ENCODE data around the gene USP36.

USP36 gene

GRCh38 chr17:78771758-78772382 is 68.7 kb downstream of the USP36 start:
- TF ChIP-seq, protein P1, sequence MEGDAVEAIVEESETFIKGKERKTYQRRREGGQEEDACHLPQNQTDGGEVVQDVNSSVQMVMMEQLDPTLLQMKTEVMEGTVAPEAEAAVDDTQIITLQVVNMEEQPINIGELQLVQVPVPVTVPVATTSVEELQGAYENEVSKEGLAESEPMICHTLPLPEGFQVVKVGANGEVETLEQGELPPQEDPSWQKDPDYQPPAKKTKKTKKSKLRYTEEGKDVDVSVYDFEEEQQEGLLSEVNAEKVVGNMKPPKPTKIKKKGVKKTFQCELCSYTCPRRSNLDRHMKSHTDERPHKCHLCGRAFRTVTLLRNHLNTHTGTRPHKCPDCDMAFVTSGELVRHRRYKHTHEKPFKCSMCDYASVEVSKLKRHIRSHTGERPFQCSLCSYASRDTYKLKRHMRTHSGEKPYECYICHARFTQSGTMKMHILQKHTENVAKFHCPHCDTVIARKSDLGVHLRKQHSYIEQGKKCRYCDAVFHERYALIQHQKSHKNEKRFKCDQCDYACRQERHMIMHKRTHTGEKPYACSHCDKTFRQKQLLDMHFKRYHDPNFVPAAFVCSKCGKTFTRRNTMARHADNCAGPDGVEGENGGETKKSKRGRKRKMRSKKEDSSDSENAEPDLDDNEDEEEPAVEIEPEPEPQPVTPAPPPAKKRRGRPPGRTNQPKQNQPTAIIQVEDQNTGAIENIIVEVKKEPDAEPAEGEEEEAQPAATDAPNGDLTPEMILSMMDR (IDR thresholded peaks at IDR 0.05; ENCODE audit: insufficient read depth, low read depth, low read length, missing control alignments): no peak
- no peak overlapping the region for H3K4me3 ChIP-seq (ENCODE audit: low read length)
- no peak for DNase-seq (ENCODE audit: low read depth)

GRCh38 chr17:78769196-78769773 is 71.3 kb downstream of the USP36 start:
- TF ChIP-seq, protein P1 (IDR thresholded peaks at IDR 0.05; ENCODE audit: insufficient read depth, low read depth, low read length, missing control alignments): peak; percentile 36
- no peak for DNase-seq (ENCODE audit: low read depth)
- H3K4me3 ChIP-seq (ENCODE audit: low read length): no peak overlapping the region

GRCh38 chr17:78767806-78768205 is 72.8 kb downstream of the USP36 start:
- H3K4me3 ChIP-seq (ENCODE audit: low read length): no peak overlapping the region
- DNase-seq (ENCODE audit: low read depth): no peak
- TF ChIP-seq, protein P1 (IDR thresholded peaks at IDR 0.05; ENCODE audit: insufficient read depth, low read depth, low read length, missing control alignments): no peak

DNA sequence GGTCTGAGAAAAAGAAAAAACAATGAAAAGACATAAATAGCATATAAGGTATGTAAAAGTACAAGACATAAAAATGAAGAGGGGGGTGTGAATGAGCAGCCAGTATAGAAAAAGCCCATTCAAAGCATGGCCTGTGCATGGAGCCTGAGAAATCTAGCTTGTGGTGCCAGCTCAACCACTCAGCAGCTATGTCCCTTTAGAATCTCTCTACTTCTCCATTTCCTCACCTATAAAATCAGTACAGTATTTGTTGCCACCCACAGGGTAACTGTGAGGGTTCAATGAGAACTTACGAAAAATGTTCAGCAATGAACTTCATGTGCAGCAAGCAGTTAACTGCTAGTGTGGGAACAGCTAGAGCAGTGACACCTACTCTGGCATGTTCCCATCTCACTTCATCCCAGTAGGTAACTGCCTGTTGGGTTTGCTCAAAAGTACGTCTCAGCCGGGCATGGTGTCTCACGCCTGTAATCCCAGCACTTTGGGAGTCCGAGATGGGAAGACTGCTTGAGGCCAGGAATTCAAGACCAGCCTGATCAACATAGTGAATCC is 73.8 kb downstream of the USP36 start:
- no peak overlapping the region for H3K4me3 ChIP-seq (ENCODE audit: low read length)
- no peak for DNase-seq (ENCODE audit: low read depth)
- TF ChIP-seq, protein P1 (IDR thresholded peaks at IDR 0.05; ENCODE audit: insufficient read depth, low read depth, low read length, missing control alignments): no peak

DNA sequence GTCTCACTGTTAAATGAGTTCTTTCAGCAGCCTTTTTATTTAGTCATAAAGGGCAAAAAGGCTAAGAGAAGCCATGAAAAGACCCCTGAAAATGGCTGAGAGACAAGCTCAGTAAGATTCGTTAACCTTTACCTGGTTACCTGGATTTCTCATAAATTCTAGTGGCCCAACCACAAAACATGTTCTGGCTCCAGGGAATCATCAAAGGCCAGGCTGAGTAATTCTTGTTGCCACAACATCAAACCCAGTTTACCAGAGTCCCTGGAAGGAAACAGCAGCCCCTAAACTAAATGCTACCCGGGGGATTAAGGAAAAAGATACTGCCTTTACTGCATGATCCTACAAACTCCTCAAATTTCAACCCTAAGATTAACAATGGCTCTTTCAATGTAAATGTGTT is 74.4 kb downstream of the USP36 start:
- H3K4me3 ChIP-seq (ENCODE audit: low read length): no peak overlapping the region
- TF ChIP-seq, protein P1 (IDR thresholded peaks at IDR 0.05; ENCODE audit: insufficient read depth, low read depth, low read length, missing control alignments): no peak
- DNase-seq (ENCODE audit: low read depth): peak; percentile 68

DNA sequence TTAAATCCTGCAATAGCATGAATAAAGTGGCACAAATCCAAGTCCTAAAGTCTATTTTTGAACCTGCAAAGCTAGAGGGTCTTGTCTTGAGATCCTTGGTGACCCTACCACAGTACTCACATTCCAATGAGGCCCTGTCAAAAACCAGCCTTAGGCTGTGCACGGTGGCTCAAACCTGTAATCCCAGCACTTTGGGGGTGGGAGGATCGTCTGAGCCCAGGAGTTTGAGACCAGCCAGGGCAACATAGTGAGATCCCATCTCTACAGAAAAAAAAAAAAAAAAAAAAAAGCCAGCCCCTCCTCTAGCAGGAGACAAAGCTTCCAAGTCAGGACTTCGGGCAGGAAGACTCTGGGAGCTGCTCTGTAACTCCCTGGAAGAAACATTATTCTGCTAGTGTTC is 74.8 kb downstream of the USP36 start:
- TF ChIP-seq, protein P1 (IDR thresholded peaks at IDR 0.05; ENCODE audit: insufficient read depth, low read depth, low read length, missing control alignments): no peak
- DNase-seq (ENCODE audit: low read depth): no peak
- no peak overlapping the region for H3K4me3 ChIP-seq (ENCODE audit: low read length)
